Inflammatory macrophage treated with lipopolysaccharide for 4 hours (primary cell): ENCODE measurements around the gene GAS6.

Experiments
- DNase-seq: peaks from one replicate; pipeline ENCODE4 v3.0.0-alpha.2; 2020

The GAS6 gene

GRCh38 chr13:113787694-113788093 is 76.2 kb downstream of the GAS6 start:
- DNase-seq: no peak

- DNase-seq: no peak
Observed at GRCh38 chr13:113786262-113786841, 77.5 kb downstream of the GAS6 start.

GRCh38 chr13:113785051-113786010 is 78.5 kb downstream of the GAS6 start:
- DNase-seq: no peak

- no peak for DNase-seq
Observed at GRCh38 chr13:113784645-113785024, 79.2 kb downstream of the GAS6 start.

GRCh38 chr13:113783966-113784644 is 79.8 kb downstream of the GAS6 start:
- DNase-seq: no peak

- no peak for DNase-seq
Observed at GRCh38 chr13:113783200-113783881, 80.5 kb downstream of the GAS6 start.

GRCh38 chr13:113782472-113782871 is 81.4 kb downstream of the GAS6 start:
- DNase-seq: no peak

- DNase-seq: no peak
Observed at GRCh38 chr13:113781571-113781970, 82.3 kb downstream of the GAS6 start.

GRCh38 chr13:113777311-113778260 is 86.3 kb downstream of the GAS6 start:
- no peak for DNase-seq

GRCh38 chr13:113776231-113777125 is 87.4 kb downstream of the GAS6 start:
- no peak for DNase-seq

- no peak for DNase-seq
Observed at GRCh38 chr13:113775451-113776145, 88.3 kb downstream of the GAS6 start.

- DNase-seq: no peak
Observed at GRCh38 chr13:113774177-113775107, 89.4 kb downstream of the GAS6 start.

- DNase-seq: peak; percentile 58
Observed at GRCh38 chr13:113771709-113772331, 92.1 kb downstream of the GAS6 start.

GRCh38 chr13:113770937-113771336 is 92.9 kb downstream of the GAS6 start:
- DNase-seq: no peak
